ENCODE results near the gene DUS3L.

Gene DUS3L

GRCh38 chr19:5822181-5822844 lies 31.4 kb upstream of the DUS3L start:
- no peak for DNase-seq (ENCODE audit: low spot score)

- no peak for DNase-seq (ENCODE audit: low spot score)
These were observed 30.7 kb upstream of the DUS3L start for GRCh38 chr19:5821521-5822180.

GRCh38 chr19:5820785-5821184 lies 29.8 kb upstream of the DUS3L start:
- DNase-seq (ENCODE audit: low spot score), result no peak

GRCh38 chr19:5818594-5818993 lies 27.6 kb upstream of the DUS3L start:
- DNase-seq (ENCODE audit: low spot score), result no peak

GRCh38 chr19:5817218-5817617 lies 26.3 kb upstream of the DUS3L start:
- no peak for DNase-seq (ENCODE audit: low spot score)

- no peak for DNase-seq (ENCODE audit: low spot score)
These were observed 23.9 kb upstream of the DUS3L start for GRCh38 chr19:5814852-5815246.

- DNase-seq (ENCODE audit: low spot score), result no peak
These were observed 23.3 kb upstream of the DUS3L start for GRCh38 chr19:5814123-5814851.

GRCh38 chr19:5811117-5811516 lies 20.2 kb upstream of the DUS3L start:
- no peak for DNase-seq (ENCODE audit: low spot score)

- DNase-seq (ENCODE audit: low spot score), result no peak
These were observed 18.5 kb upstream of the DUS3L start for GRCh38 chr19:5809469-5809868.

GRCh38 chr19:5809053-5809452 lies 18.1 kb upstream of the DUS3L start:
- no peak for DNase-seq (ENCODE audit: low spot score)

- no peak for DNase-seq (ENCODE audit: low spot score)
These were observed 17.3 kb upstream of the DUS3L start for GRCh38 chr19:5808120-5808816.

- no peak for DNase-seq (ENCODE audit: low spot score)
These were observed 15.9 kb upstream of the DUS3L start for GRCh38 chr19:5806905-5807304.

GRCh38 chr19:5806133-5806489 lies 15.1 kb upstream of the DUS3L start:
- no peak for DNase-seq (ENCODE audit: low spot score)

GRCh38 chr19:5805462-5806132 lies 14.6 kb upstream of the DUS3L start:
- DNase-seq (ENCODE audit: low spot score), result peak; percentile 52

- DNase-seq (ENCODE audit: low spot score), result no peak
These were observed 13.8 kb upstream of the DUS3L start, which contains the start of gene NRTN for GRCh38 chr19:5804516-5805461. NRTN (plus strand) TSS chr19:5805067; CDS start chr19:5824166, 19,099 bp downstream.

- DNase-seq (ENCODE audit: low spot score), result peak; percentile 93
These were observed 13.0 kb upstream of the DUS3L start for GRCh38 chr19:5803752-5804515.

- DNase-seq (ENCODE audit: low spot score), result no peak
These were observed 12.4 kb upstream of the DUS3L start for GRCh38 chr19:5803441-5803751.

GRCh38 chr19:5801796-5802619 lies 11.0 kb upstream of the DUS3L start:
- peak; percentile 53 for DNase-seq (ENCODE audit: low spot score)
